Left hindlimb (tissue), 1 donor: Measurements from ENCODE around the gene STYXL1.
A peak's percentile ranks its signal among the peaks of the same experiment; 100 is the strongest.
"Not testable (repeated sequence)": the region's sequence is repeated elsewhere in the genome, so short reads cannot be mapped to it uniquely, and the experiment has no call there.

ENCODE experiments used
- DNase-seq: peaks from one replicate; pipeline ENCODE4 v3.0.0-alpha.2; 2018

The STYXL1 gene

GRCh38 chr7:76023002-76023401, 24.8 kb downstream of the STYXL1 start:
- no peak for DNase-seq

- DNase-seq: no peak
Measured at GRCh38 chr7:76022026-76022780, 25.6 kb downstream of the STYXL1 start.

GRCh38 chr7:76020031-76020714, 27.6 kb downstream of the STYXL1 start:
- DNase-seq: peak; percentile 66

DNA sequence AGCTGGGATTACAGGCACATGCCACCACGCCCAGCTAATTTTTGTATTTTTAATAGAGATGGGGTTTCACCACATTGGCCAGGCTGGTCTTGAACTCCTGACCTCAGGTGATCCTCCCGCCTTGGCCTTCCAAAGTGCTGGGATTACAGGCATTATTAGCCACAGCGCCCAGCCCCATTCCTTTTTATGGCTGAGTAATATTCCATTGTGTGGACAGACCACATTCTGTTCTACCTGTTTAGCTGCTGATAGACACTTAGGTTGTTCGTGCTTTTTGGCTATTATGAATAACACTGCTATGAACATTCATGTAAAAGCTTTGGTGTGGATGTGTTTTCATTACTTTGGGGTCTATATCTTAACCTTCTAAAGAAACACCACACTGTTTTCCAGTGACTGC, 29.3 kb downstream of the STYXL1 start:
- DNase-seq: not testable (repeated sequence)

- DNase-seq: no peak
Measured at GRCh38 chr7:76016191-76016947, 31.4 kb downstream of the STYXL1 start.

DNA sequence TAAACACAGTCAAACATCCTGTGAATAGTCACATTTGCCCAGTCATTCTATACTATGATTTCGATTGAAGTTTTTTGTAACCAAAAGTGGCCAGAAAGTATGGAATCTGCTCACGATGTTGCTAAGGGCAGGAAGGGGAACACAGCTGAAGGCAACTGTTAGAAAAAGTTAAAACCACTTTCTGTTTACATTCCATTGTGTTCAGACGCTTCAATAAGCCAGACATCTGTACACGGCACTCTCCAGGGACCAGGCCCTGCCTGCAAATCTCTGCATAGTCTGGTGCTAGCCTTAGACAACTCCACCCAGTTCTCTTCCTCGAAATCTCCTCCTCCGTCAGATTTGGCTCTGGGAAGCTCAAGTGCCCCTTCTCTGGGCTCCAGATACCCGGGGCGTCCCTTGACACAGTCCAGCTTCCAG, 36.3 kb downstream of the STYXL1 start:
- DNase-seq: peak; percentile 56

GRCh38 chr7:76009672-76010600, 37.9 kb downstream of the STYXL1 start:
- DNase-seq: no peak

GRCh38 chr7:76008156-76008687, 39.6 kb downstream of the STYXL1 start:
- DNase-seq: no peak

DNA sequence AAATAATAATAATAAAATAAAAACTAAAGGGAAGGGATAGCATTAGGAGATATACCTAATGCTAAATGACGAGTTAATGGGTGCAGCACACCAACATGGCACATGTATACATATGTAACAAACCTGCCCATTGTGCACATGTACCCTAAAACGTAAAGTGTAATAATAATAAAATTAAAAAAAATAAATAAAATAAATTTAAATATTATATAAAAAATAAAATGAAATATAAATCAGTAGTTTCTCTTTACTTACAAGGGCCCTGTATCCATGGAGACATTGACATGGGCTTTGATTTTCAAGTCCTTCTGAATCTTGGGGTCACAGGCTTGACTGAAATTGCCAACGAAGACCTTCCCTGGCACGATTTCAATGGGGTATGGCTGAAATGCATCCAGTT, 42.8 kb downstream of the STYXL1 start:
- DNase-seq: not testable (repeated sequence)

DNA sequence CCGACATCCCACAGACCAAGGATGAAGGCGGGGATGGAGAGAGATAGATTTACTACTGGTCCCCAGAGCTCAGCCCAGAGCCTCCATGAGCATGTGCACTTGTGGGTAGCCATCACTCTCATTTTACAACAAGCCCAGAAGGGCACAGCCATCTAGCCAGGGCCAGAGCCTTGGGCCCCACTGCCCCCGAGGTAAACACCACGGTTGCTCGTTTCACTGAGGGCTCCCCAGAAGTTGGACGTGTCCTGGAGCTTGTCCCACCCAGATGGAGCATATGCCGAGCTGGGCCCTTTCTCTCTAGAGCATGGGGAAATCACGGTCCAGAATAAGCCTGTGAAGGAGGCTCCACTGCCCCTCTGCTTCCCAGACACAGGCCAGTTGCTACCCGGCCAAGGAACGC, 44.4 kb downstream of the STYXL1 start:
- no peak for DNase-seq

DNA sequence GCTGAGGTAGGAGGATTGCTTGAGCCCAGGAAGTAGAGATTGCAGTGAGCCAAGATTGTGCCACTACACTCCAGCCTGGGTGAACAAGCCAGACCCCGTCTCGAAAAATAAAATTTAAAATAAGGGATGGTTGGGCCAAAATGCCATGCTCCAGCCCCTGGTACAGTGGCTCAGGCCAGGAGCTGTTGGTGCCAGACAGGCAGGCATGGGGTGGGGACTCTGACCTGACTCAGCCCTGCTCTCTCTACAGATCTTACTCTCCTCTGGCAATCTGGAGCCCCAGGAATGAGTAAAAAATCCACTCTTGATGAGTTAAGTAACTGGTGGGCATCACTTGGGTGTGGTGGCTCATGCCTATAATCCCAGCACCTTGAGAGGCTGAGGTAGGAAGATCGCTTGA, 45.0 kb downstream of the STYXL1 start:
- no peak for DNase-seq

DNA sequence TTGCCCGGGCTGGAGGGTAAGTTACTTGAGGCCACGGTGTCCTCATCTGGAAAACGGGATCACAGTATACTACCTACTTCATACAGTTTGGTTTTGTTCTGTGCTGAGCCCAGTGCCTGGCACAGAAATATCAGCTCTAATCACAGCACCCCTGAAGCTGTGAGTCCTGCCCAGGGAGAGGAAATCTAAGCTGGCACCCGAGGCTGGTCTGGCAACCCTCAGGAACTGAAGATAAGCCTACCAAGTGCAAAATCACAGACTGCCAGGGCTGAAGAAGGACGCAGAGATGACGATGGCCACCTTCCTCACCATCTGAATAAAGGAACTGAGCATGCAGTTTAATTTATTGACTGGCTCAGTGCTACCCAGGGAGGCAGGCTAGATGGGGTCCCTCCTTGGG, 45.7 kb downstream of the STYXL1 start:
- no peak for DNase-seq

GRCh38 chr7:76000566-76000965, 47.2 kb downstream of the STYXL1 start:
- no peak for DNase-seq

- no peak for DNase-seq
Measured at GRCh38 chr7:75998038-75998437, 49.8 kb downstream of the STYXL1 start.

GRCh38 chr7:75996476-75996875, 51.3 kb downstream of the STYXL1 start:
- no peak for DNase-seq

GRCh38 chr7:75995996-75996395, 51.8 kb downstream of the STYXL1 start:
- no peak for DNase-seq

DNA sequence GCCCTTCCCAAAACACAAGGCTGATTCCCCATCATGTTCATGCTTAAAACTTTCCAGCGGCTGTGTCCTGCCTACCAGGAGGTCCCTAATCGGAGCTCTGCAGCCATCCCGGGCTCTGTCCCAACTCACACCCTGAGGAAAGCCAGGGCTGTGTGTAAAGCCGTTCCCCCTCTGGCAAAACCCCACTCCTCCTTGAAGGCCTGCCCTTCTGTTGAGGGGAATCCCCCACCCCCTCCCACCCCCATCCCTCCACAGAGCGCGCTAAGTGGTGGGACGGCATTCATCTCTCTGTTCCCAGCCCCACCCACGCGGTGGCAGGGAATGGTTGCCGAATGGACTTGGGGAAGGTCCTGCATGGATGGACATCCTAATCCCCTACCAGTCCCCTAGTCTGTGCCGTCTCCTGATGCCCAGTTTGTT, 52.7 kb downstream of the STYXL1 start:
- no peak for DNase-seq

DNA sequence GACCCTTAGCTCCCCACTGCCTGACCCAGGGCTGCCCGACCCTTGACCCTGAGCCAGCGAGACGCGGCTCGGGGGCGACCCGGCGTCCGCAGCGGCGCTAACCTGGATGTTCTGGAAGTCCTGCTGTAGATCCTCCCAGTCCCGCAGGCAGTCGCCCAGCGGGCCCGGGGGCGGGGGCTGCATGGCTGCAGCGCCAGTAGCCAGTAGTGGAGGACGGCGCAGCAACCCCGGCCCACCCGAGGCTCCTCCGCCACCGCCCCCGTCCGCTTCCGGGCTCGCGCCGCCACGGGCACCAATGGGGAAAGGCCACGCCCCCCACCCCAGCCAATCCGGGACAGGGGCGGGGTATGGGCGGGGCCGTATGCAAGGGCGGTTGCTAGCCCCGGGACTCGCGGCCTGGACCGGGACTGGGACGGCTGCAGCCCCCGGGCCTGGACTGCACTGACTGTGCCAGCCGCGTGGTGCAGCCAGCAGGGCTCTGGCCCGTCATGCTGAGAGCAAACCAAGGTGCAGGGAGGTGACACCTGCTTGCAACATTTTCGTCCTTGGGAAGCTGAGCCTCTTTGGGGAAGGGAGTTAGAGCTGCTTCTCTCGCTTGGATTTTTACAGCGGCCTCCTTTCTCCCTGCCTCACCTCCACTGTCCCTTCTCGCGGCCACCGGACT, 53.3 kb downstream of the STYXL1 start, which contains the start of gene TMEM120A:
Gene TMEM120A (minus strand): TSS at position 208 of the 664 bp plus-strand sequence. CDS start 25 bp downstream, at position 183.
- peak; percentile 96 for DNase-seq

DNA sequence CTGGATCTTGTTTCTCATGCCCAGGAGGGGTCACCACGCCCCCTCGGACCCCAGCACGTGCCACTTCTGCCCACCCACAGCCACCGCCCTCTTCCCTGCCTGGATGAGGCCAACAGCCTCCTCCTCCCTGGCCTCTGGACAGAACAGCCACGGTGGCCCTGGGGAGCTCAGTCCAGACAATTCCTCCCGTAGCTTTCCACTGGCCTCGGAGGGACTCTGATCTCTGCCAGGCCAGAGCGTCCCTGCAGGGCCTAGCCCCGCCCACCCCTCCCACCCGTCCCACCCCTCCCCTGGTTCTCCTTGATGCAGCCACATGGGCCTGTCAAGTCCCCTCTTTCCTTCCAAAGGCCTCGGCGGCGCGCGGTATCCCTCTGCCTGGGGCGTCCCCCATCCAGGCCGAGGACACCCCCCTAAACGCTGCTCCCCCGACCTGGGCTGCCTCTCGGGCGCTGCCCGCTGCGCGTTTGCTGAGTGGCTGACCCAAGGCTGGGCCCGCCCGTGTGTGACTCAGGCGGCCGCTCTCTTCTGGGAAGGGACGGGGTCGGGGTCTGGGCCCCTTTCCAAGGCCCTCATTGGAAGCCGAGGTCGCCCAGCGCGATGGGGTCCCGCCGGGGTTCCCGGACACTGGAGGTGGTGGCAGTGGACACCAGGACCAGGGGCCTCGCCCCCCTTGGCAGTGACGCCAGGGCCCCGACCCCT, 54.0 kb downstream of the STYXL1 start:
- DNase-seq: peak; percentile 71

DNA sequence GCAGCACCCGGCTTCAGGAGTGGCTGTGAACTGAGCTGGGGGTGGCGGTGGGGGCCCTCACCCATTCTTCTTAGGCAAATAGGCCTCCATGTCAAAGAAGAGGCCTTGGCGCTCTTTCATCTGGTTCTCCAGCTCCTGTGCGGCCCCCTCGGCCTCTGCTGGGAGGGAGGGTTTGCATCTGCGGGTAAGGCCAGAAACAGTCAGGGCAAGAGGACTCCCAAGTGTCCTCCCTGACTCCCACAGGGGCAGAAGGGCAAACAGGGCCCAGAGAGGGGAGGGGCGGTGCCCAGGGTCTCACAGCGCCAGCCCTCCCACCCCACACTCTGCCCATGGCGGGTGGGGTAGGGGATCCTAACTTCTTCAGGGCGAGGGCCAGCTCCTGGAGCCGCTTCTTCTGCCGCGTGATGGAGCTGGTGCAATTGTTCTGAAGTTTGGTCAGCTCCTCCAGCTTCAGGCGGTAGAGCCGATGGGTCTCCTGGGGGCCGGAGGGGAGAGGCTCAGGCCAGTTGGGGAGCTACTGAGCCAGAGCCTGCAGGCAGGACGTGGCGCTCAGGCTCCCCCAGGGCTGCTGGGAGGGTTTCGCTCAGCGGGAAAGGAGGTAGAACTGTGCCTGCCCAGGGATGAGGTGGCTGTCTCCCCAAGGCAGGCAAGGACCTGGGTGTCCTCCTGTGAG, 55.6 kb downstream of the STYXL1 start:
- DNase-seq: no peak
